Muscle of leg (tissue), 11 donors: ENCODE measurements around the gene KHNYN. TPM values are rescaled to one million over a fixed set of nuclear protein-coding genes. Genes with fewer than 3 reads are reported as not detected.
"Not testable (repeated sequence)": the region's sequence is repeated elsewhere in the genome, so short reads cannot be mapped to it uniquely, and the experiment has no call there.

Source experiments
- DNase-seq: peaks from one replicate; pipeline ENCODE4 v3.0.0; 2013
- H3K27ac ChIP-seq: one replicate; pipeline ENCODE4 v1.5.1; 2013; ENCODE audit warnings: mild to moderate bottlenecking, low read length, control low read depth
- H3K27me3 ChIP-seq: one replicate; pipeline ENCODE4 v1.6.1; 2013; ENCODE audit warnings: low read length; ENCODE audit not compliant: control insufficient read depth, insufficient read depth
- H3K36me3 ChIP-seq: one replicate; pipeline ENCODE4 v1.6.1; 2013; ENCODE audit warnings: low read length; ENCODE audit not compliant: control insufficient read depth, insufficient read depth
- H3K4me1 ChIP-seq: one replicate; pipeline ENCODE4 v1.6.1; 2013; ENCODE audit warnings: low read length; ENCODE audit not compliant: control insufficient read depth, insufficient read depth
- H3K4me3 ChIP-seq: one replicate; pipeline ENCODE4 v1.5.1; 2013; ENCODE audit warnings: low read length, control low read depth
- H3K9me3 ChIP-seq: replicated peaks from 2 replicates; pipeline ENCODE4 v1.6.1; 2013; ENCODE audit warnings: low read depth, low read length; ENCODE audit not compliant: control insufficient read depth
- WGBS: methylation state at CpG from one replicate; pipeline ENCODE4 v1.1.5; 2013; ENCODE audit warnings: missing lambda C conversion rate; ENCODE audit not compliant: insufficient coverage; 5-methylcytosine and 5-hydroxymethylcytosine counted together
- polyA plus RNA-seq, 8 donors: library from polyadenylated mRNA; unstranded; fragments of 120-200 nt; gene quantifications; one replicate each; pipeline versions ENCODE4 v1.2.1 to v1.2.3, GENCODE V29; 2013; ENCODE audit warnings: inconsistent platforms in 1 of 8, low replicate concordance in 1 of 8; ENCODE audit not compliant: insufficient read length in 8 of 8, insufficient read depth in 1 of 8
- total RNA-seq: library from RNA; stranded (reverse); fragments of 120-200 nt; gene quantifications from one replicate; pipeline ENCODE4 v1.2.4, GENCODE V29; 2013

KHNYN gene
- total and polyA plus RNA-seq, 9 donors = 28.3 to 40.8 (median 35.6) TPM

DNA sequence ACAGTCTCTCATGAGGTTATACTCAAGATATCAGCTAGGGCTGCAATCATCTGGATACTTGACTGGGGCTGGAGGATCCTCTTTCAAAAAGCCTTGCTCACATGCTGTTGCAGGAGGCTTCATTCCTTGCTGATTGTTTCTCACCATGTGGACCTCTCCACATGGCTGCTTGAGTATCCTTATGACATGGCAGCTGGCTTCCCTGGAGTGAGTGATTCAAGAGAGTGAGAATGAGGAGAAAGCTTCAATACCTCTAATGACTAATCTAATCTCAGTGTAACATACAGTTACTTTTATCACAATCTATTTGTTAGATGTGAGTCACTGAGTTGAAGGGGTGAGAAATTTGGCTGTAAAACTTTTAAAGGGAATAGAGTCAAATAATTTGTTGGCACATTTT, 27.2 kb downstream of the KHNYN start:
- no peak overlapping the region for H3K27ac ChIP-seq
- peaks cover 2% of the 10 kb centered on the region for H3K9me3 ChIP-seq
- H3K4me3 ChIP-seq = no peak overlapping the region
- DNase-seq = no peak
- peaks cover 2% of the 10 kb centered on the region for H3K4me1 ChIP-seq
- no peaks in the 10 kb centered on the region for H3K36me3 ChIP-seq
- no peaks in the 10 kb centered on the region for H3K27me3 ChIP-seq

DNA sequence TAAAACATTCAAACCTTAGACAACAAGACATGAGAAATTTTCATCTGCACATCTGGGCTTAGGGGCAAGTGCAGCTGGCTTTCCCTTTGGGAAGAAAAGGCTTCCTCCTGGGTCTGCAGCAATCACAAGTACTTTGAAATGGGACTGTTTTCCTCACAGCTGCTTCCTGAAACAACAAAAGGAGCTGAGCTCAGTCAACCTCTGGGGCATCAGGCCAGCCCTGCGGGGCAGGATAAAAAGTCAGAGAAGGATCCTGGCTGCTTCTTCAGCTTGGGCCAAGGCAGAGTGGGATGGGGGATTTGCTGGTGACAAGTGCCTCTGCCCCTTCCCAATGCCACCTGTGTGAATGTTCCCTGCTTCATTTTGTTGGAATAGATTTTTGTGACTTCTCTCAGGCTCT, 29.0 kb downstream of the KHNYN start:
- Histone ChIP-seq H3K4me1 (peaks cover 2% of the 10 kb centered on the region), H3K27ac (no peak overlapping the region), H3K4me3 (no peak overlapping the region), H3K36me3 (no peaks in the 10 kb centered on the region), H3K9me3 (peaks cover 2% of the 10 kb centered on the region), H3K27me3 (no peaks in the 10 kb centered on the region)
- no CpG with 5 or more reads among the region's 1 CpG for WGBS
- DNase-seq = peak; percentile 33

DNA sequence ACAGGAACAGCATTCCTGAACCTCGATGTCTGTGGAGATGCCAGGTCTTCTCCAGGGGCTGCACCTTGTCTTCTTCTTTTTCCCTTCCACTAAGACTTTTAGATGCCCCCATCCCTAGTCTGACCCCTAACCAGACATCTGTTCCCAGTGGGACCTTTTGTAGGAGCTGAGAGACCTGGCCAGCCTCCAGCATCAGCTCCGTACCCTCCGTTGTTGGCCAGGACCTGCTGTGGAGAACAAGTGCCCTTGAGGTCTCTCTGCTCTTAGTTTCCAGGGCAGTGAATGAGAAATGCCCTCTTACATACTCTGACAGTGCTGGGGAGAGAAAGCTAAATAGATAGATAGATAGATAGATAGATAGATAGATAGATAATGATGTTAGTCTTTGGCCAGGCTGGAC, 29.6 kb downstream of the KHNYN start:
- WGBS = 67% methylated on average over 1 of the region's 3 CpGs
- Histone ChIP-seq H3K9me3 (peaks cover 2% of the 10 kb centered on the region), H3K36me3 (no peaks in the 10 kb centered on the region), H3K4me3 (no peak overlapping the region), H3K27me3 (no peaks in the 10 kb centered on the region), H3K27ac (no peak overlapping the region), H3K4me1 (peaks cover 2% of the 10 kb centered on the region)
- DNase-seq = no peak

DNA sequence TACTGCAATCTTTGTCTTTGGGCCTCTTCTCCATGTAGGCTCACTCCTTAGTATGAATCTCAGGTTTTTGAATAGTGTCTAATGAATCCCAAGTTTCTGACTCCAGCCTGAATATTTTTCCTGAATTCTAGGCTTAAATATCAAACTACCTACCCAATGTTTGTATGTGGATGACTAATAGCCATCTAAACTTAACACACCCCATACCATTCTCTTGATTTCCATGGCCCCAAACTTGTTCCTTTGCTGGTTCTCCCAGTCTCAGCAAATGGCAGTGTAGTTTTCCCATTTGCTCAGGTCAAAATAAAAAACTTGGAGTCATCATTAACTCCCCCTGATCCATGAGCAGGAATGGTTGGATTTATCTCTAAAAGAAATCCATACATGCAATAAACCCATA, 31.6 kb downstream of the KHNYN start:
- H3K27me3 ChIP-seq = no peaks in the 10 kb centered on the region

DNA sequence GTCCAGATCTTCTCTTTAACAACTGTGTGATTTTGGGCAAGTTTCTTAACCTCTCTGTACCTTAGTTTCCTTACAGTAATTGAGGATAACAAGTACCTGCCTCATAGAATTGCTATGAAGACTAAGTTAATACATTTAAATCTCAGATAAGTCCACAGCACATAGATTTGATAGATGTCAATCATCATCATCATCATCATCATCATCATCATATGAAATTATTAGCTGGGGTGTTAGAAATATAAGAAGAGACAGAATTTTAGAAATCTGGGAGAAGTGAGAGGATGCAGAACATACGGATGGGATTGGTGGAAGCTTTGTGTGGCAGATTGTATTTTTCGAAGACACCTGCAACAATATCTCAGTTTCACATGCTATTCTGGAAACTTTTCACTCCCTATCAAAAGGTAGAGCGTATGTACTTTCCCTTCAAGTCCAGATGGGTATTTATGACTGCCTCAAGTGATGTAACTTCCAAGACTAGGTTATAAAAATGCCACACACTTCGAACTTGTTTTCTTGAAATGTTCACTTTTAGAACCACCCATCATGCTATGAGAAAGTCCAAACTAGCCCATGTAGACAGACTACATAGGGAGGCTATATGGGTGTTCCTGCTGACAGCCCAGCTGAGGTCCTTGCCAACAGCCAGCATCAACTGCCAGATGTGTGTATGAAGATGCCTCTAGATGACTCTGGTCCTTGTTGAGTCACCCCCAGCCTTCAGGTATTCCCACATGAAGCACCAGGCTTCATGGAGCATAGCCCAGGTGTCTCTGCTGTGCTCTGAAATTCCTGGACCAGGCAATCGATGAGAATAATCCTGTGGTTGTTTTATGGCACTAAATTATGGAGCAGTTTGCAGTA, 33.5 kb downstream of the KHNYN start:
- no peaks in the 10 kb centered on the region for H3K36me3 ChIP-seq
- H3K27me3 ChIP-seq = no peaks in the 10 kb centered on the region
- no peak for DNase-seq
- peaks cover 2% of the 10 kb centered on the region for H3K4me1 ChIP-seq
- H3K27ac ChIP-seq = no peak overlapping the region
- no peaks in the 10 kb centered on the region for H3K9me3 ChIP-seq
- 33% methylated on average over 1 of the region's 5 CpGs for WGBS
- H3K4me3 ChIP-seq = no peak overlapping the region

More for the DNA sequence above, 31.6 kb downstream of the KHNYN start:
- Histone ChIP-seq H3K36me3 (no peaks in the 10 kb centered on the region), H3K4me3 (no peak overlapping the region), H3K4me1 (peaks cover 2% of the 10 kb centered on the region), H3K9me3 (no peaks in the 10 kb centered on the region), H3K27ac (no peak overlapping the region)
- DNase-seq = no peak

DNA sequence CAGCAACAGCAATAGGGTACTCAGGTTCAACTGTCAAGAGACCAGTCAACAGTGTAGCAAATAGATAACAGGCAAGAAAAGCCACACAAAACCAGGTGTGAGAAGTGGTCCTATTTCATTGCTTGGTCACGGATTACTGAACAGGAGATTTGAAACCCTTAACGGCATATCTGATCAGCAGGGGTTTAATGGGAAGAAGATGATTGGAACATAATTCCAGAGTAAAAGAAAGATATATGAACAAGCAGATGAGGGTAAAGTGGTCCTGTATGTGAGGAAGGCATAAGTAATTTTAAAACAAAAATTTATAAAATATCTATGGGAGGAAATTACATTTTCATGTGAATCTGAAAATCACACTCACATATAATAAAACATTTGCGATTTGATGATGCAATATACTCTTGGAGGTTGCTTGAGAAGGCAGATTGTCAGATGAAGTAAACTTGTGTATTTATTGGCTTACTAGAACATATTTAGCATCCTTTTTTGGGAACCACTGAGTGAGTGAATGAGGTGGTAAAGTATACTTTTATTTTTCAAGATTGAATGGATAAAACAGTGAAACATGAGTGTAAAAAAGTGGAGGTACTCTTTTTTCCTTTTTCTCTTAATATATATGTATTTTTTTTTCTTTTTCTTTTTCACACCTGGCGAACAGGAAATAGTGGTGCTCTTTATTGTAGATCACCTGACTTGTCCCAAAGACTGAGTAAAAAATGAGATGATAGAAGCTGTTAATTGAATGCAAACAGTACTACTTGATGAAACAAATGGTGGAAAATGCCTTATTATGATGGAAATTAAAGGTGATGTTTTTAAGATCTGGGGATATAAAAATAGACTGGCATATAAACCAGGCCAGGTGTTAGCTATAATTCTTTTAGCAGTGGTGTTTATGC, 34.4 kb downstream of the KHNYN start:
- WGBS = 18% methylated on average over 2 of the region's 4 CpGs
- H3K9me3 ChIP-seq = no peaks in the 10 kb centered on the region

DNA sequence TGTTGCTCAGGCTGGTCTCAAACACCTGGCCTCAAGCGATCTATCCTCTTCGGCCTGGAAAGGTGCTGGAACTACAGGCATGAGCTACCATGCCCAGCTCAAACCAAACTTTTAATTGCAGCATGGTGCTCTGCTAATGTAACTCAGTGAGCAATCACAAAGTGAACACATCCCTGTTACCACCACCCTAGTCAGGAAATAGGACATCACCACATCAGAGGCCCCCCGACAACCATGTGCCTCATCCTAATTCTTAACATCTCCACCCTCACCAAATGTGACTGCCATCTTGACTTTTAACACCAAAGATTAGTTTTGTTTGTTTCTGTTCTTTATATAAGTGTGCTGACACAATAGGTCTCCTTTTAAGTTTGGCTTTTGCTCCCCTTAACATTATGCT, 35.6 kb downstream of the KHNYN start:
- no peaks in the 10 kb centered on the region for H3K36me3 ChIP-seq
- H3K4me1 ChIP-seq = no peaks in the 10 kb centered on the region
- H3K27ac ChIP-seq = no peak overlapping the region
- no peaks in the 10 kb centered on the region for H3K27me3 ChIP-seq
- WGBS = 90% methylated on average over 2 of the region's 3 CpGs
- H3K9me3 ChIP-seq = no peaks in the 10 kb centered on the region
- H3K4me3 ChIP-seq = no peak overlapping the region
- no peak for DNase-seq

More for the DNA sequence above, 34.4 kb downstream of the KHNYN start:
- no peak overlapping the region for H3K27ac ChIP-seq
- no peak for DNase-seq
- no peak overlapping the region for H3K4me3 ChIP-seq
- no peaks in the 10 kb centered on the region for H3K27me3 ChIP-seq
- H3K36me3 ChIP-seq = no peaks in the 10 kb centered on the region
- H3K4me1 ChIP-seq = peaks cover 2% of the 10 kb centered on the region

DNA sequence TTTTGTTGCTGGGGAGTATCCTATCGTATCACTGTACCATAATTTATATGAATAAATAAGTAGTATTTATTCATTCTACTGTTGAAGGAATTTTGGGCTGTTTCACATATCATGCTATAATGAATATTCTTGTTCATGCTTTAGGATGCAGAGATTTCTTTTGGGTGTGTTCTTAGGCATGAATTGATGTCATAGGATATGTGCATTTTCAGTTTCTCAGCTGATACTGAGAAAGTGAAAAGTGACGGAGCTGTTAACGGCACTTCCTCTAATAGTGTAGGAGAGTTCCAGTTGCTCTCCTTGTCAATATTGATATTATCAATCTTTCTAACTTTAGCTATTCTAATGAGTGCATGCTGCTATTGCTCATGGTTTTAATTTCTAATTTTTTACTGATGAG, 36.1 kb downstream of the KHNYN start:
- WGBS = no CpG with 5 or more reads among the region's 3 CpGs
- no peak overlapping the region for H3K27ac ChIP-seq
- H3K9me3 ChIP-seq = no peaks in the 10 kb centered on the region
- no peak for DNase-seq
- no peaks in the 10 kb centered on the region for H3K4me1 ChIP-seq
- no peaks in the 10 kb centered on the region for H3K27me3 ChIP-seq
- H3K36me3 ChIP-seq = no peaks in the 10 kb centered on the region
- H3K4me3 ChIP-seq = no peak overlapping the region

DNA sequence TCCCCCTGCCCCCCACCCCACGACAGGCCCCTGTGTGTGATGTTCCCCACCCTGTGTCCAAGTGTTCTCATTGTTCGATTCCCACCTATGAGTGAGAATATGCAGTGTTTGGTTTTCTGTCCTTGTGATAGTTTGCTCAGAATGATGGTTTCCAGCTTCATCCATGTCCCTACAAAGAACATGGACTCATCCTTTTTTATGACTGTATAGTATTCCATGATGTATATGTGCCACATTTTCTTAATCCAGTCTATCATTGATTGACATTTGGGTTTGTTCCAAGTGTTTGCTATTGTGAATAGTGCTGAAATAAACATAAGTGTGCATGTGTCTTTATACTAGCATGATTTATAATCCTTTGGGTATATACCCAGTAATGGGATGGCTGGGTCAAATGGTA, 40.7 kb downstream of the KHNYN start:
- H3K4me3 ChIP-seq, H3K27ac ChIP-seq, H3K36me3 ChIP-seq, H3K27me3 ChIP-seq, H3K4me1 ChIP-seq, H3K9me3 ChIP-seq, DNase-seq: not testable (repeated sequence)
- WGBS = no CpG with 5 or more reads among the region's 2 CpGs

DNA sequence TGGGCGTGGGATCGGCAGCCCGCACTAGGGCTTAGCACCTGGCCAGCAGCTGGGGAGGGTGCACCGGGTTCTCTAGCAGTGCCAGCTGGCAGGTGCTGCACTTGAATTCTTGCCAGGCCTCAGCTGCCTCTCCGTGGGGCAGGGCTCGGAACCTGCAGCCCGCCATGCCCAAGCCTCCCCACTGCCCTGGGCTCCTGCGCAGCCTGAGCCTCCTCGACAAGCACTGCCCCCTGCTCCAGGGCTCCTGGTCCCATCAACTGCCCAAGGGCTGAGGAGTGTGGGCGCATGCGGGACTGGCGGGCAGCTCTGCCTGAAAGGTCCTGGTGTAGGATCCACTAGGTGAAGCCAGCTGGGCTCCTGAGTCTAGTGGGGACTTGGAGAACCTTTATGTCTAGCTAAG, 43.5 kb downstream of the KHNYN start:
- Histone ChIP-seq H3K4me3 (no peak overlapping the region), H3K36me3 (no peaks in the 10 kb centered on the region), H3K4me1 (no peaks in the 10 kb centered on the region), H3K27me3 (no peaks in the 10 kb centered on the region), H3K27ac (no peak overlapping the region), H3K9me3 (no peaks in the 10 kb centered on the region)
- 71% methylated on average over 10 of the region's 12 CpGs for WGBS
- no peak for DNase-seq
